Transverse colon (tissue), 4 donors: ENCODE results near the gene UTRN.

Source experiments
- CTCF ChIP-seq, 5 experiments: fragments of 200-600 bp in 3 of 5; fragments of 450-650 bp in 2 of 5; sonication (generic) in 3 of 5; IDR thresholded peaks; 1 replicate in 2 of 5; 2 replicates in 3 of 5; pipeline ENCODE4 v1.5.1; 2016 to 2017; ENCODE audit warnings: antibody characterized with exemption in 5 of 5, inconsistent platforms in 3 of 5, mild to moderate bottlenecking in 2 of 5, moderate library complexity in 1 of 5
- EP300 ChIP-seq: sonication (generic); formaldehyde crosslinking; IDR thresholded peaks from one replicate; pipeline ENCODE4 v1.6.1; 2017; ENCODE audit warnings: antibody characterized with exemption, low read depth
- POLR2A ChIP-seq: fragments of 450-650 bp; IDR thresholded peaks from one replicate; pipeline ENCODE4 v1.6.1; 2016; ENCODE audit warnings: antibody characterized with exemption, mild to moderate bottlenecking, moderate library complexity
- POLR2AphosphoS5 ChIP-seq, 3 donors: sonication (generic); formaldehyde crosslinking; IDR thresholded peaks; one replicate each; pipeline ENCODE4 v1.6.1; 2016; ENCODE audit warnings: antibody characterized with exemption in 3 of 3

- TF ChIP-seq CTCF (IDR thresholded peaks at IDR 0.05) (no peak), POLR2A (no peak), EP300 (no peak), POLR2AphosphoS5 (IDR thresholded peaks at IDR 0.05) (no peak)
Observed at GRCh38 chr6:144314003-144314485, 28.9 kb downstream of the UTRN start.
